ENCODE results near the gene SRPK2. TPM values are rescaled to one million over a fixed set of nuclear protein-coding genes. Genes with fewer than 3 reads are reported as not detected.

The SRPK2 gene
- total RNA-seq, 4 donors from 2014 or later = 61.7 to 89.1 (median 78.4) TPM

DNA sequence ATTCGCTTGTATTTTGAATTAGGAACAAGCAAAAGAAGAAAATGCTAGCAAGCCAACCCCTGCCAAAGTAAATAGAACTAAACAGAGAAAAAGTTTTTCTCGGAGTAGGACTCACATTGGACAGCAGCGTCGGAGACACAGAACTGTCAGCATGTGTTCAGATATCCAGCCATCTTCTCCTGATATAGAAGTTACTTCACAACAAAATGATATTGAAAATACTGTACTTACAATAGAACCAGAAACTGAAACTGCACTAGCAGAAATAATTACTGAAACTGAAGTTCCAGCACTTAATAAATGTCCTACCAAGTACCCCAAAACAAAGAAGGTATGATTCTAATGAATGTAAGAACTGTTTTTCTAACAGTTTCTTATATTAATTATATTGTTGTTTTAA lies 286.9 kb downstream of the SRPK2 start:
- H3K9me3 ChIP-seq = no peaks in the 10 kb centered on the region
- peaks cover 3% of the 10 kb centered on the region for H3K4me1 ChIP-seq
- WGBS = 81% methylated on average over 4 of the region's 4 CpGs
- H3K4me3 ChIP-seq = no peak overlapping the region
- no peak for DNase-seq (ENCODE audit: low spot score in 2 of 2)
- TF ChIP-seq POLR2A (IDR thresholded peaks at IDR 0.05) = no peak
- TF ChIP-seq EP300 (IDR thresholded peaks at IDR 0.05) = no peak
- H3K27me3 ChIP-seq = no peaks in the 10 kb centered on the region
- peaks cover 52% of the 10 kb centered on the region for H3K36me3 ChIP-seq
- no peak overlapping the region for H3K27ac ChIP-seq

DNA sequence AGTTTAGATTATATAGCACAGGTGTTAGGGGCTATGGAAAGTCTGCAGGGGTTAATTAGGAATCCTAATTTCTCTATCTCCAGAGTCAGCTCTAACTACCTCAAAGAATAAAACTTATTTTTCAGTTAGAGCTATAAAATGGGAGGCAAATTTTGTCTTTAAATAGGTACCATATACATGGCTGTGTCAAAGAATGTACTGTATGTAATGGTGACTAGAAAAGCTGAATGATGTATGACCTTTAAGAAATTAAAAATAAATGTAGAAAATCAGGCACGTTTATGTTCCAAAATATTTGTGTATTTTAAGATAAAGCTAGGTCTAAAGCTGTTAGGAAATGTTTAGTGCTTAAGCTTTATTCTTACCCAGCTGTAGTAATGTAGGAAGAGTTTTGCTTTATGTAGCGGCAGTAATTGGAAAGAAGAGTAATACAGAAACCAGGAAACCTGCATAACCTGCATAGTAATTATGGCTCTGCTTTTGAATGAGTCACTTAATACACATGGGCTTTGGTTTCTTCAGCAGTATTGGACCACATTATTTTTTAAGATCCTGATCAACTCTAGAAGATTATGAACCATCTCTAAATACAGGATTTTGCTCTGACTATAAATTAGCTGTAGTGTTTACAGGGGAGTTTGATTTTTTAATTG lies 289.7 kb downstream of the SRPK2 start:
- Histone ChIP-seq H3K36me3 (peaks cover 32% of the 10 kb centered on the region), H3K27me3 (no peaks in the 10 kb centered on the region), H3K27ac (no peak overlapping the region), H3K4me3 (no peak overlapping the region), H3K4me1 (peaks cover 3% of the 10 kb centered on the region), H3K9me3 (no peaks in the 10 kb centered on the region)
- TF ChIP-seq EP300 (IDR thresholded peaks at IDR 0.05) (no peak), POLR2A (IDR thresholded peaks at IDR 0.05) (no peak), POLR2AphosphoS5 (IDR thresholded peaks at IDR 0.05) (no peak)
- TF ChIP-seq, protein P1, sequence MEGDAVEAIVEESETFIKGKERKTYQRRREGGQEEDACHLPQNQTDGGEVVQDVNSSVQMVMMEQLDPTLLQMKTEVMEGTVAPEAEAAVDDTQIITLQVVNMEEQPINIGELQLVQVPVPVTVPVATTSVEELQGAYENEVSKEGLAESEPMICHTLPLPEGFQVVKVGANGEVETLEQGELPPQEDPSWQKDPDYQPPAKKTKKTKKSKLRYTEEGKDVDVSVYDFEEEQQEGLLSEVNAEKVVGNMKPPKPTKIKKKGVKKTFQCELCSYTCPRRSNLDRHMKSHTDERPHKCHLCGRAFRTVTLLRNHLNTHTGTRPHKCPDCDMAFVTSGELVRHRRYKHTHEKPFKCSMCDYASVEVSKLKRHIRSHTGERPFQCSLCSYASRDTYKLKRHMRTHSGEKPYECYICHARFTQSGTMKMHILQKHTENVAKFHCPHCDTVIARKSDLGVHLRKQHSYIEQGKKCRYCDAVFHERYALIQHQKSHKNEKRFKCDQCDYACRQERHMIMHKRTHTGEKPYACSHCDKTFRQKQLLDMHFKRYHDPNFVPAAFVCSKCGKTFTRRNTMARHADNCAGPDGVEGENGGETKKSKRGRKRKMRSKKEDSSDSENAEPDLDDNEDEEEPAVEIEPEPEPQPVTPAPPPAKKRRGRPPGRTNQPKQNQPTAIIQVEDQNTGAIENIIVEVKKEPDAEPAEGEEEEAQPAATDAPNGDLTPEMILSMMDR (IDR thresholded peaks at IDR 0.05) = no peak
- DNase-seq (ENCODE audit: low spot score in 2 of 2) = no peak
- WGBS = 60% methylated on average over 2 of the region's 2 CpGs

DNA sequence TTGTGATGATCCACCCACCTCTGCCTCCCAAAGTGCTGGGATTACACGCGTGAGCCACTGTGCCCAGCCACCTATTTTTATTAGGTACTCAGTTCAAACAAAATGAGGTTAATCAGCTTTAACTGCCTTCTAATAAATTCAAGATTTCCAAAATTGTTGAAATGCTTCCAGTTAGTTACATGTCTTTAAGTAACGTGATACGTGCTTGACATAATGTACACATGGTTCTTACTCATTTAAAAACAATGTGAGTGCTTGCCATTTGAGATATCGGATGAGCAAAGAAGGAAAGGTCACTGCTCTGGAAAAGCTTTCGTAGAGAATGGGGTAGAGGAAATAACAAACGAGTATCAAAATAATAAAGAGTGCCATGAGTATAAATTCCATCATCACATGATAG lies 291.1 kb downstream of the SRPK2 start:
- no peak for DNase-seq (ENCODE audit: low spot score in 2 of 2)
- peaks cover 3% of the 10 kb centered on the region for H3K4me1 ChIP-seq
- no peak for TF ChIP-seq POLR2A (IDR thresholded peaks at IDR 0.05)
- TF ChIP-seq POLR2AphosphoS5 (IDR thresholded peaks at IDR 0.05) = no peak
- TF ChIP-seq, protein P1 (IDR thresholded peaks at IDR 0.05) = no peak
- no peak for TF ChIP-seq EP300 (IDR thresholded peaks at IDR 0.05)
- no peak overlapping the region for H3K4me3 ChIP-seq
- no peaks in the 10 kb centered on the region for H3K27me3 ChIP-seq
- peaks cover 29% of the 10 kb centered on the region for H3K36me3 ChIP-seq
- WGBS = 73% methylated on average over 7 of the region's 7 CpGs
- no peak overlapping the region for H3K27ac ChIP-seq
- no peaks in the 10 kb centered on the region for H3K9me3 ChIP-seq

DNA sequence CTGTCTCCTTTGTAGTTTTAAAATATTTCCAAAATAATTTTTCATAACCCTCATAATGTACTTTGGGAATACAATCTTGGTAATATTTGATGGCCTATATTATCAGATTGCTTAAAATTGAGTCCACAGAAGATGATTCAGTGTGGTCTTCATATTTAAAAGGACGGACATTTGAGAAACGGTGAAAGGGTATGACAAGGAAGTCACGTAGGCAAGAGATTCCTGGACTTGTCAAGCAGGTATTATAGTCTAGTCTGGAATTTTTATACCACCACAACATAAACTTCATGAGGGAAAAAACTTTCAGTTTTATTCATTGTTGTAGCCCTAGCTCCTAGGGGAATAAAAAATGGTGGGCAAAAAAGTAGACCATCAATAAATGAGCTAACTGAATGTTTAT lies 292.4 kb downstream of the SRPK2 start:
- 86% methylated on average over 3 of the region's 3 CpGs for WGBS
- peaks cover 3% of the 10 kb centered on the region for H3K4me1 ChIP-seq
- H3K4me3 ChIP-seq = no peak overlapping the region
- H3K36me3 ChIP-seq = peaks cover 38% of the 10 kb centered on the region
- H3K27ac ChIP-seq = no peak overlapping the region
- no peak for DNase-seq (ENCODE audit: low spot score in 2 of 2)
- H3K9me3 ChIP-seq = no peaks in the 10 kb centered on the region
- TF ChIP-seq, protein P1 (IDR thresholded peaks at IDR 0.05) = no peak
- TF ChIP-seq POLR2A (IDR thresholded peaks at IDR 0.05) = no peak
- no peak for TF ChIP-seq POLR2AphosphoS5 (IDR thresholded peaks at IDR 0.05)
- no peak for TF ChIP-seq EP300 (IDR thresholded peaks at IDR 0.05)
- no peaks in the 10 kb centered on the region for H3K27me3 ChIP-seq

DNA sequence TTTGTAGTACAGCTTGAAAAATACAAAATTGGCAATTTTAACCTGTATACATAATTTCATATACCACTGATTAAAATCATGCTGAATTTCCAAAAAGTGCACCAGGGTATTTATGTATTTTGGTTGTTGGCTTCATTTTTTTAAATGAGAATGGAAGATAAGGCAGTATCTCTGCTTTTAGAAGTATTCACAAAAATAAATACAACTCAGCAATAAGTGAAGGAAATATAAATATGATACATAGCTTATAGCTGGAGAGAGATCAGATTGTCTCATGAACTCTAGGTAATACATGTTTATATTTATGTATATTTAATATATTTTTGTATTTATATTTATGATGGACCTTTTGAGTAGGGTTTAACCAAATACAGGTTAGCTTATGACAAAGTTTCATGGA lies 293.8 kb downstream of the SRPK2 start:
- TF ChIP-seq POLR2AphosphoS5 (IDR thresholded peaks at IDR 0.05) (no peak), EP300 (IDR thresholded peaks at IDR 0.05) (no peak), POLR2A (IDR thresholded peaks at IDR 0.05) (no peak)
- TF ChIP-seq, protein P1 (IDR thresholded peaks at IDR 0.05) = no peak
- H3K9me3 ChIP-seq = no peaks in the 10 kb centered on the region
- DNase-seq (ENCODE audit: low spot score in 2 of 2) = no peak
- peaks cover 3% of the 10 kb centered on the region for H3K4me1 ChIP-seq
- no peak overlapping the region for H3K4me3 ChIP-seq
- H3K36me3 ChIP-seq = peaks cover 44% of the 10 kb centered on the region
- no peaks in the 10 kb centered on the region for H3K27me3 ChIP-seq
- H3K27ac ChIP-seq = no peak overlapping the region

DNA sequence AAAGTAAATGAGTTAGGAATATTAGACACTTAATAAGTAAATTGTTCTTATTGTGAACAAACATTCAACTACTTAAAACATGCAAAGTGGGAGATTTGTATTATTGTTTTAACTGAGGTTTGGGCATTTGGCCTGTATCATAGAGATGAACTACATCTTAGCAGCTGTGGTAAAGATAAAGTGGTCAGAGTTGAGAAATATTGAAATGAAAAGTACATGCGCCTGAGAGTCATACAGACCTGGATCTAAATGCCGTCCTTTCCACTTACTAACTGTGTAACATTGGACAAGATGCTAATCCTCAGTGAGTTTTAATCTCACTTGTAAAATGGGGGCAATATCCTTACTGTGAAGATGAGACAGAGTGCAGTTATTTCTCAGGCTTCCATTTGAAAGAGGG lies 300.3 kb downstream of the SRPK2 start:
- H3K9me3 ChIP-seq = no peaks in the 10 kb centered on the region
- H3K36me3 ChIP-seq = peaks cover 63% of the 10 kb centered on the region
- H3K4me3 ChIP-seq = no peak overlapping the region
- no peak overlapping the region for H3K27ac ChIP-seq
- no peak for DNase-seq (ENCODE audit: low spot score in 2 of 2)
- H3K4me1 ChIP-seq = no peaks in the 10 kb centered on the region
- TF ChIP-seq, protein P1 (IDR thresholded peaks at IDR 0.05) = no peak
- TF ChIP-seq EP300 (IDR thresholded peaks at IDR 0.05) (no peak), POLR2A (IDR thresholded peaks at IDR 0.05) (no peak), POLR2AphosphoS5 (IDR thresholded peaks at IDR 0.05) (no peak)
- 98% methylated on average over 2 of the region's 2 CpGs for WGBS
- no peaks in the 10 kb centered on the region for H3K27me3 ChIP-seq

Measured in suprapubic skin (tissue), 4 donors.